Left ventricle myocardium superior (tissue), 1 donor: ENCODE measurements around the gene RAP2A. TPM values are rescaled to one million over a fixed set of nuclear protein-coding genes. Genes with fewer than 3 reads are reported as not detected.

ENCODE experiments used
- ATAC-seq: fragments of 200-7000 bp; cut with Tn5 transposase; one replicate; pipeline ENCODE4 v1.9.1; 2020; ENCODE audit warnings: mild to moderate bottlenecking, moderate library complexity
- DNase-seq: peaks from one replicate; pipeline ENCODE4 v3.0.0-alpha.2; 2020
- intact Hi-C: fragments of 100-400 bp; cut with micrococcal nuclease; formaldehyde crosslinking; loops from one replicate; pipeline ENCODE4 v1.11.0; 2022
- total RNA-seq: library from RNA; stranded (reverse); fragmentation: NEBNext Ultra II Directional; extraction: Animal tissue kit (Norgen Biotek cat#: 25700); gene quantifications from one replicate; pipeline ENCODE4 v1.2.1, GENCODE V29; 2021
- donor health status: DM: no; HTN: yes; CAD: no; lungs with severe emphysema.

Gene RAP2A
- total RNA-seq, 1 donor from 2014 or later: 15.5 TPM

DNA sequence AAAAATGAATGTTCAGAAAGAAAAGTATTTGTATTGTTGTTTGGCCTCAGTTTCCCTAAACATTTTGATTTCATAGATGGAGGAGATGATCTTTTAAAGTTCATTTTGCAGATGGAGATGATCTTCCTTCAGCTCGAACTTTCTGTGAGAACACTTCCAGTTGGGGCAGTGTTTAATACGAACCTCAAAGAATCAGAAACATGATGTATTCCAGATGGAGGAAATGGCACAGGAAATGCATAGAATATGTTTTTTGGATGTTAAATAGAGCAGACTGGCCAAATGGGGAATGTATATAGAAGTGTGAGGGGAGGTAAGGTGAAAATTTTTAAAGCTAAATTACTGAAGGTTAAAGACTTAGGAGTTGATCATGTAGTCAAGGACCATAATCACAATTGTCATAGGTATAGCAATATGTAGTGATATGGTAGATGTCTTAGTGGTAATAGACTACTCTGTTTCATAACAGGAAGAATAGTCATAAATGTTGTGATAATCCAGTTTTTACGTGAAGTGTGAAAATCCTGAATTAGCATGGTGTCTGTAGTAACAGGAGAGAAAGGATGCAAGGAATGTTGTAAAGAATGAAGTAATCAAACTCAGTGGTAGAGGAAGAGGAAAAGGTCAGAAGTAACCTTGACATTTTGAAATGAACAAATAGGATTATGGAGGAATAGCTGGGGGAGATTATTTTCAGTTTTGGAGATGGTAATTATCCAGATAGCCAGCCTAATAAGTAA lies 5.1 kb downstream of the RAP2A start:
- DNase-seq (no peak), ATAC-seq (no peak)
- intact Hi-C loops: loop anchor here (10.0 kb wide), 1 partner anchor 84 kb away; no protein-coding TSS in a partner anchor

DNA sequence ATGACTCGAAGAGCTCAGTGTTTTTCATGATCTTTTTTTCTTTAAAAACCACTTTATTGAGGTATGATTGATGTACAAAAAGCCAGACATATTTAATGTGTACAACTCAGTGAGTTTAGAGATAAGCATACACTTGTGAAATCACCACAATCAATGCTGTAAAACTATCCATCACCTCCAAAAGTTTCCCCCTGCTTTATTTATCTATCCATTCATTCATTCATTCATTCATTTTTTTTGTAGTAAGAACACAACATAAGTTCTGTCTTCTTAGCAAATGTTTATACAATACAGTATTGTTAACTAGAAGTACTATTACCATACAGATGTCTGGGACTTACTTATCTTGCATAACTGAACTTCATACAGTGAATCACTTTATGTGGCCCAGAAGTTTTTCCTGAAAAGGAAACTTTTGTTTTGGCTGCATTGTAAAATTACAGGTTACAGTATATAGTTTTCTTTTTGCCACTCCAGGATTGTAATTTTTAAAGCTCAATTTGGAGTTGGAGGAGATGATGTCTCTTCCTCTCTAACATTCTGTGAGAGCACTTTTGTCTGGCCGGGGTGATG lies 6.7 kb downstream of the RAP2A start:
- intact Hi-C loops: no loop called here
- ATAC-seq (no peak), DNase-seq (no peak)

DNA sequence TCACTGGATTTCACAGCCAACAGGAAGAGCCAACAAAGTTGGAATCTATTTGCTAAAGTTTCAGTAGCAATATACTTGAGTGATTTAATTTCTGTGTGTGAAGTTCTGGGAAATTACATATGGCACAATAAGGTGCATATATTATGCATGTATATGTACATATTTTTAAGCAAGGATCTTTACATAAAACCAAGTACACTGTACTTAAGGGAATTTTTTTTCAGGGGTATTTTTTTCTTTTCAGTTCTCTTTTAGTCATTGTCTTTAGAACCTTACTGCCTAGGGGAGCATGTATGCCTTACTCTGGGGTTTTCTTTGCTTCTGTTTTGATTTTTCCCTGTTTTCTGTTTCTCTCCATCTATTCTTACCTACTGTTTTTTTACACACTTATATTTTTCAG lies 7.4 kb downstream of the RAP2A start:
- intact Hi-C loops: no loop called here
- DNase-seq: no peak
- no peak for ATAC-seq

DNA sequence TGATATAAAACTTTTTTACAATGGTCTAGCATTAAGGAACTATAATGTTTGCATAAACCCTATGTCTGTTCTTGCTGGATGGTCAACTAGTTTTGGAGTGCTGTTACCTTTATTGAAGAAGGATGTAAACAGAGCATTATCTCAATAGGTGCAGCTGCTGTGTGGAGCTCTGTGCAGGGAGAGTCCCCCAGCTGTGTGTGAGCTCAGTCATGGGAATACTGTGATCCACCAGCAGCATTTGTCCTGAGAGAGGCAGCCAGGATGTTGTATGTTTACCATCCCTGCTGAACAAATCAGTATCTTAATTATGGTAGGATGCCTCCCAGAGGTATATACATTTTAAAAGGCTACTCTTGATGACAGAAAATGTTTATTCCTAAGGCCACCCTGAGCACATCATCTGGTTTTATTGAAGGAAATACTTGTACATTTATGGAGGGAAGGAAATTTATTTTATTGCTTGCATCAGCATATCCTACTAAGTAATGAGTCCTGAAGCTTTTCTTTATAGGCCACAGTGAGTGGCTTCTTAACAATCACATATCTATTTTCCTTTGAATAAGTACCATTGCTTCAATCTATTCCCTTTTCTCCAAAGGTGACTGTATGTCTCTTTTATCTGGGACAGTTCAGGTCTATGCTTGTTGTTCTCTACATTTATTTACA lies 11.7 kb downstream of the RAP2A start:
- DNase-seq: no peak
- intact Hi-C loops: no loop called here
- no peak for ATAC-seq

DNA sequence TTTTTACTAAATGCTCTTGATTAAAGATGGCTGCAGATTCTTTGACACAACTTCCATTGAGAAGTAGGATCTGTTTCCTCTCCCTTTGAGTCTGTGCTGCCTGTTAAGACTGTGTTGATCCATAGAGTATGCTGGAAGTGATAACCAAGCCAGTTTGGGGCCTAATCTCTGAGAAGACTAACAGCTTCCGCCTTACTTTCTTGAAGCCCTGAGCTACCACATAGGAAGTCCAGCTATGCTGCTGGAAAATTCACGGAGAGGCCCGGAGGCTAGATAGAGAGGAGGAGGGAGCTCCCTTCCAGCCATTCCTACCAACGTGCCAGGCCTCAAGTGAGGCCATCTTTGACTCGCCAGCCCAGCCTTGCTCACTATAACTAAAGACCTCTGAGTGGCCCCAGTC lies 12.5 kb downstream of the RAP2A start:
- DNase-seq (no peak), ATAC-seq (no peak)
- intact Hi-C loops: no loop called here

DNA sequence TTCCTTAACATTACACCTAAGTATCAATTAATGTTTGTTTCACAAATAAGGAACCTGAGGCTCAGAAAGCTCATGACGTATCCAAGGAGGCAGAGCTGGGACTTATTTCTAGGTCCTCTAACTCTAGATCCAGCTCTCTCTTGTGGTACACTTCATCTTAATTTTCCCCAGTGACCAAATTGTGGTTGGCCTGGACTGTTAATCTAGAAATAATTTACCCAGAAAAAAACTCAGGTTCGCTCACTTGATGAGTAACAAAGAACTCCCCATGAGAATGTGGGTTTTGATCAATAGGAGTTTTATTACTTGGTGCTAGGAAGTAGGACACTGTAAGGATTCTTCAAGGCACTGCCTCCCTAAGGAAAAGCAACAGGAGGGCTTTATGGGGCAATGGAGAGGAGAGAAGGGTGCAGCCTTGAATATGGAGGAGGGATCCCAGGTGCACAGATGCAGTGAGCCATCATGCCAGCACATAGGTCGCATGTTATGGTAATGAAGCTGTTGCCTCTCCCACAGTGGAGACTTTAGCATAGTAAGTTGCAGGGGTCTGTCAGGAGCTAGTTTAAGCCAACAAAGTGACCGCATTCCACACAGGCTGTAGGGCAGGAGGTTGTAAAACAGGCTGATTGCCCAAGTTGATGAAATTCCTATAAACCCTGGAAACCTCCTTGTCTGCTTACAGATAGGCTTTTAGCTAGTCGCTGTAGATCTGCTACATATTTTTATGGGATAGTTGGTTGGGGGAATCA lies 14.7 kb downstream of the RAP2A start:
- intact Hi-C loops: no loop called here

DNA sequence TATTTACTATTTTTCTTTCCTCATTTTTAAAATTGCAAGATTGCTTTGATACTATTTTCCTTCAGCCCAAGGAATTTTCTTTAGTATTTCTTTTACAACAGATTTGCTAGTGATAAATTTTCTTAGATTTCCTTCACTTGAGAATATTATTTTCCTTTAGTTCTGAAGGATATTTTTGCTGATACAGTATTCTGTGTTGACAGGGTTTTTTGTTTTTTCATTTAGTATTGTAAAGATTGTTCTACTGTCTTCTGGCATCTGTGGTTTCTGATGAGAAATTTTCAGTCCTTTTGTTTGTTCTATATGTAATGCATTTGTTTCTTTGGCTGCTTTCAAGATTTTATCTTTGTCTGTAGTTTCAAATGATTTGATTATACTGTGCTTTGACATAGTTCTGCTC lies 20.7 kb downstream of the RAP2A start:
- DNase-seq: no peak
- no peak for ATAC-seq
- intact Hi-C loops: no loop called here

More for the DNA sequence above, 14.7 kb downstream of the RAP2A start:
- no peak for ATAC-seq
- DNase-seq: no peak

DNA sequence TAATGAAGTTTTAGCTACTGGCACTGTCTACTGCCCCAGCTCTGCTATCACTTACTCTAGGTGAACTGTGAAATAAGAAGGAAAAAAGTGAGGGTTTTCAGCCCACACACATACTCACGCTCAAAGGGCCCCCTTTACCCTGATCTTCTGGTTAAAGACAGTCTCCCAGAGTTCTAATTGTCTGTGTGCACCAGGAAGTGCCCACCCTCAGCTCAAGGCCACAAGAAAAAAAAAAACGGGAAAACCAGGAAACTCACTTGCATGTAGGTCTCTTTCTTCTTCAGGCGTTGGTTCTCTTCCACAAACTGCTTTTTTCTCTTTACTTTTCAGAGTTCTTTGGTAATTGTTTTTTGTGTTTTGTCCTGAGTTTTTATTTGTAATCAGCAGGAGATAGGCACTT lies 22.1 kb downstream of the RAP2A start:
- ATAC-seq (no peak), DNase-seq (no peak)
- intact Hi-C loops: no loop called here

DNA sequence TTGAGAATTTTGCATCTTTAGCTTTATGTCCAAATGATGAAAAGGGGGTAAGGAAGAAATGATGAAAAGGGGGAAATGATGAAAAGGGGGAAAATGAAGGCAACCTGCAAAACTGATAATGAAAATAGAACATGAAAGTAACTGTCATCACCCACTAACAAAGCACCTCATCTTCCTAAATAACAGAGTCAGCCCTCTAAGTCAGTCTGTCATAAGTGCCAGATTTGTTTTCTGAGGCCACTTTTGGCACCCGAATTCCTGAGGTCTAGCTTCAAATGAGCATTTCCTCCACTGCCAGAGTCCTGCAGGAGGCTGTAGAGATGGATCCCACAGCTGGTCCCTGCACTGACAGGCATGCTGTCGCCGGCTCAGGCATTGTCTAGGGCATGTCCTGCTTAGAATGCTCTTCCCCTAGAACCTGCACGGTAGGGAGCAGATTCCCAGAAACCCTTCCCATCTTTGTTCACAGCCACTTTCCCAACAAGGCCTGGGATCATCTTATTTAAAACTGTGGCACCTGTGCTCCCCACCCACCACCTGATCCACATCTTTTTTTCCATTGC lies 25.3 kb downstream of the RAP2A start:
- no peak for DNase-seq
- ATAC-seq: peak; percentile 52
- intact Hi-C loops: no loop called here

DNA sequence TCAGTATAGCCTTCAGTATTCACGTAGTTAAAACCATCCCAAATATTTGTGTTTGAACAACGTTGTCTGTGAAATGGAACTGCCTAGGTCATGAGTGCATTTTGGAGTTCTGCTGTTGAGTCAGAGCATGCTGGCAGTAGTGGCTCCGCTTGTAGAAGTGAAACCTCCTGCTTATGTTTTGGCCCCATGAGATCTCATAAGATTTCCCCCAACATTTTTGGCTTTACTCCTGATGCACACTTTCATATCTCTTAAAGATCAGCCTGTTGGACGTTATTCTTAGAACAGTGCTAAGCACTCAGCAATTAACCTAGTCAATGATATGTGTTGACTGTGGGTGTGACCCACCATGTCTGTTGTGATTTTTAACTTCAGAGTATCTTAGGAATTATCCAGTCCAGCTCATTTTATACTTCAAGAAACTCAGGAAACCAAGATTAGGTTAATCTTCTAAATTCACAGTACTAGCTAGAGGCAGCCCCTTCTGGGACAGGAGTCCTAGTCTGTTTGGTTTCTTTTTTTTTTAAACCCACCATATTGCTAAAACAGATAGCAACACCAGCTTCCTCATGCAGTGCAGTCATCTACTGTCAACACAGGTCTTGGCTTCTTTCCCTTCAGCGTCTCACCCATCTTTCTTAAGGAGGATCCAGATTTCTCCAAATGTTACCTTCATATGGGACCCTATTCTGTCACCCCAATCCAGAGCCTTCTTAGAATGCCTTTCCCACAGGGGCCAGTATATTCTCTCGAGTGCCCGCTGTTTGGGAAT lies 26.2 kb downstream of the RAP2A start:
- peak; percentile 73 for ATAC-seq

DNA sequence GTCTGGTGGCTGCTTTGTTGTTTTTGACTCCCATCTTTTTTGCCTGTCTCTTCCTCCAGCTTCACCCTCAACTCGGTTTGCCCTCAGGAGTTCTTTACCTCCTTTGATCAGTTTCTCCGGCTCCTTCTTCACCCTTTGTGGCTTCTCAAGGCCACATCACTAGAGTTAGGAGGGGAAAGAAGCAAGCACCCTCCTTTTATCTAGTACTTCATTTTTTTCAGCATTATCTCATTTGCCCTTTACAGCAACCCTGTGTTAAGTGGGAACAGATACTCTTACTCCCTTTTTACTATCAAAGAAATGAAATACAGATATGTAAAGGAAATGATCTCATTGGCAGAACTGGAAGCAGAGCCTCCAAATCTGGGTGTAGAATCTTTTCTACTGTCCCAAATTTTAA lies 26.9 kb downstream of the RAP2A start:
- ATAC-seq: no peak

More for the DNA sequence above, 26.2 kb downstream of the RAP2A start:
- no peak for DNase-seq
- intact Hi-C loops: no loop called here

DNA sequence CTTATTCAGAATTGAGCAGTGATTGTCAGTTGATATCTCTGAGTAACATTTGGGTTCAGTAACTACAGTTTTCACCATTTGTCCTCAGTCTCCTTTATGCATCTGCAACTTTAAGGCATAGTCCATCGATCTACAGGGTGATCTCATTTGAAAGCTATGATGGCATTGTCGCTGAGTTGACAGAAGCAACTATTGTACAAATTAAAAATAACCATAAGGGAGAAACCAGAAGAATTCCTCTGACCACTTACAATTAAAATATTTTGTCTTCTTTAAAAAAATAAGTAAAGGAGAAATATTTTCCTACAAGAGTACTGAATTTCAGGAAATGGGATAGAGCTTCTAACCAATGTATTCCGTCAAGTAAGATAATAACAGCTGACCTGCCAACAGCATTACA lies 30.6 kb downstream of the RAP2A start:
- intact Hi-C loops: no loop called here
- ATAC-seq: no peak
- DNase-seq: no peak

More for the DNA sequence above, 26.9 kb downstream of the RAP2A start:
- DNase-seq: no peak
- intact Hi-C loops: no loop called here

DNA sequence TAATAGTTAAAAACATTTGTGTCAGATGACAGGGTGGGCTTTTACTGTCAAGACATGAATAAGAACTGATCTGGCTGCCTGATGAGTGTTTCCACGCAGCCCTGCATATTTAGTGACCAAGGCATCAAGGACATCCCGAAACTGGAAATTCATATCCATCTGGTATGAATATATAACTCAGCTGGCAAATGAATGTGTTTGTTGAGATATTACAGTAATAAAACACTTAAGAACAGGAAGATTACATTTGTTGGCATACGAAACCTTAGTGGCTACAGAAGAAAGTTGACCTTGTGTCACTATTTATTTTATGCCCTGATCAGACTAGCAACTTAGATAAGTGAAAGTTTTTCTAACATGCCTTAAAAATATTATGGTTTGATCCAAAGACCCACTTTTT lies 32.8 kb downstream of the RAP2A start:
- ATAC-seq: no peak
- intact Hi-C loops: no loop called here

DNA sequence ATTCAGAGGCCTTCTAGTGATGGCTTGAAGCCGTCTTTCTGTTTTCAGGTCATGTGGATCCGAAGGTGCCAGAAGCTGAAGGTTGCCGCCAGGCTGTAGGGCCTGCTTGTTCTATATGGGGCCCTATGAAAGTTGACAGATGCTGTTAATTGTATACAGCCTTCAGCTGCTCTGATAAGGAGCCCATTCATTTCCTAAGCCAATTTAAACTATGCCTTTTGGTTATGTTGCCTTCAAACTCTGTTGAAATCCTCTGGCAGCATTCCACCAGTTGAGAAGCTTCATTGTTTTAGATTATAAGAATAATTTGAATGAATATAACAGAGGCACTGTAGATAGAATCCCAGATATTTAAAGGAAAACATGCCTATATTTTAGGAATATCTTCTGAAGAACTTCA lies 34.4 kb downstream of the RAP2A start:
- ATAC-seq (peak; percentile 13), DNase-seq (no peak)
- intact Hi-C loops: no loop called here

More for the DNA sequence above, 32.8 kb downstream of the RAP2A start:
- DNase-seq: no peak

DNA sequence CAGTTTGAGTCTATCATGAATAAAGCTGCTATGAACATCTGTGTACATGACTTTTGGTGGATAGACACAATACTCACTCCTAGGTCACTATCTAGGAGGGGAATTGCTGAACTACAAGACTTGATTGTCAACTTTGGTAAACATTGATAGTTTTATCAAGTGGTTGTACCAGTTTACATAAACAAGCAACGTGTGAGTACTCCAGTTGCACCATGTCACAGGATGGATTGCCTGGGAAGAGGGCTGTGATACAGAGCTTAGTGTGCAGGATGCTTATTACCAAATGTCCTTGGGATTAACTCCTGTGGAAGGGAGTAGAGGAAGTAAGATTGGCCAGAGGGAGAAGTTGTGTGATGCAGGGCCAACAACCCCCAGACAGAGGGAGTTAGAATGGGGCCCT lies 37.7 kb downstream of the RAP2A start:
- DNase-seq: no peak
- intact Hi-C loops: no loop called here
- no peak for ATAC-seq

DNA sequence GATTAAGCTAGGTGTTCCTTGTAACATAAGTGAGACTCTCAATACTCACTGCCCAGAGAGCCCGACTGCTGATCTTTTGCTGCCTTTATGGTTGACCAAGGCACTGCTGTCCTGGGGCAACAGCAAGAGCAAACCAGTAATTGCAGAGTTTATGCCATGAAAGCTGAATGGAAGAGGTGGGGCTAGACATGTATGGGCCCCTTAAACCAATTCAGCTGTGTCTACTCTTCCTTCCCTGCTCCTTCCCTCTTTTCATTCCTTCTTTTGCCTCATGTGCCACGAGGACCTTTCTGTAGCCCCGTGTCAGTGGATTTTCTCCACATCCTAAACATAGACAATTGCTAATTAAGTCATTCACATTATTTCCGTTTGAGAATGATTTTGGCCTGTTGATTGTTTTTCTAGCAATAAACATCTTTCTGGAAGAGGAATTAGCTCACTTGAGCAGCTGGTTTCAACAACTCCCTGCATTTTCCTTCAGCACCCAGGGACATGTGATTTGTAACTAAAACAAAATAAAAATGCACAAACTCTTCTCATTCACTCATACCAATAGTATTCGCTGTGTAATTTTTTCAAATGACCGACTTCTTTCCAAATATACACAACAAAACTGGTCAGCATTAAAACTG lies 40.5 kb downstream of the RAP2A start:
- intact Hi-C loops: no loop called here
- ATAC-seq (peak; percentile 60), DNase-seq (no peak)

DNA sequence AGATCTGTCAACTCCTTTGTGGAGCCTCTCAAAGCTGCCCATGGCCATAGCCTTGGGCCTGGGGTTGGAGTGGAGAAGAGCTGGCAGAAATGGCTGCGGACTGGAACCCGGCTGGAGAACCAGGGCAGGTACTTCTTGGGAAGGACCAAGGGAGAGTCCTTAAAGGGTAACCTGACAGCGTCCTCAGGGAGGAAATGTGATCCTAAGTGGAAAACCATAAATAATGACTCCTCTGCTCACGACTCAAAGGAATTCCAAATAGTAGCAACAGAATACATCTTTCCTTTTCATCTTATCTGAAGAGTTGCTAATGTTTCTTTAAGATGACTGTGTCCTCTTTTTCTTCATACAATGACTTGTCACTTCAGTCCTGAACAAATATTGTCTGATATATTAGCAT lies 41.0 kb downstream of the RAP2A start:
- ATAC-seq: no peak
- intact Hi-C loops: no loop called here
- no peak for DNase-seq

DNA sequence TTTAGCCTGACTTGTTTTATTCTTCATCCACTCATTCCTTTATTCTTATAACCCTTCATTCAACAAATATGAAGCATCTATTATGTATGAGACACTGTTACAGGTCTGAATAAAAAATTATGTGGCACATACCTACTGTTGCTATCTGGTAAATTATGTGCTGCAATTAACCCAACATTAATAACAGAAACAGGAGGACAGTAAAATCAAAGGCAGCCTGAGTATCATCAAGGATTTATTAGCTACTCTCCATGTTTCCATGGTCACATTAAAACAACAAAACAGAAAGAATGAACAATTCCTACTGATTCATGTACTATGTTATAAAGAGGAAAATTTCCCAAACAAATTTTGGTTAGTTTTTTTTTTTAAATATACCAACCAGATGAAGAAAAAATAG lies 43.9 kb downstream of the RAP2A start:
- ATAC-seq (no peak), DNase-seq (no peak)
- intact Hi-C loops: no loop called here
